ENCODE measurements around the gene LAMB3.

Gene LAMB3

DNA sequence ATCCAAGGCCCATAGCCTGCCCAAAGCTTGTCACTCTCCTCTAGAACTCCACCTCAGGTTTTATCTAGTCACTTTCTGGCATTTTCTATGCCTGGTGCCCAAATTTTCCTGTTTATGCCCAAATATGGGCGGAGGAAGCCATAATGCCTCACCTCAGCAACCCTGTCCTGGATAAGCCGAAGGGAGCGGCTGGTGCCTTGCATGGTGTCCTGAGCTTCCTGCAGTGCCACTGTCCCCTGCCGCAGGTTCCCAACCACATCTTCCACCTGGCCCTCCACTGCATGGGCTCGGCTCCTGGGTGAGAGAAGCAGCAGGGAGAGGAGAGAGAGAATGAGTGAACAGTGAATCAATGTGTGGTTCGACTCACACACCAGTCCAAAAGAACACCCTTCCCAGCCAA lies 34.5 kb downstream of the LAMB3 start:
- DNase-seq (ENCODE audit: low spot score), result no peak

DNA sequence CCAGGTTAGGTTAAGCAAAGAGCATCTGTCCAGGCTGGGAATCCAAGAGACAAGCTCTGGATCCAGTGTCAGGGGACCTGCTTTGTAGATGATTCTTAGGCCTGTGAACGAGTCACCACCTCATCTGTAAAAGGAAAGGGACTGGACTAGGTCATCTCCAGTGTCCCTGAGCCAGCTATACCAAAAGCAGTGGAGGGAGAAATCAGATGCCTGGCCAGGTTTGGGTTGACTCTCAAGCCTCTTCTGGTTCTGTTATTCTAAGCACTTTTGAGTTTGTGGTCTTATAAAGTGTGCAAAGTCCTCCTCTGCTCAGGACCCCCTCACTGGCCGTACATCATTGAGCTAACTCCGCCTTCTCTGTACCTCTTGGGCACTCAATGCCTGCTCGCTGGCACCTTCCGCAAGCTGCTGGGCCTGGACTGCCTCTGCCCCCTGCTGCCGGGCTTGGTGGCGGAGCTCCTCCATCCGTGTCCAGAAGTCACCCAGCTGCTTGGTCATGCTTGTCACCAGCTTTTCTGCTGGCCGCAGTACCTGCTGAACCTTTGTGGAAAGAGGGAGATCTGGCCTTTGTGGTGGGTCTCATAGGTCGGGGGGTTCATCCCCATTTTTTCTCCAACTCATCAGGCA lies 35.1 kb downstream of the LAMB3 start:
- DNase-seq (ENCODE audit: low spot score), result no peak

DNA sequence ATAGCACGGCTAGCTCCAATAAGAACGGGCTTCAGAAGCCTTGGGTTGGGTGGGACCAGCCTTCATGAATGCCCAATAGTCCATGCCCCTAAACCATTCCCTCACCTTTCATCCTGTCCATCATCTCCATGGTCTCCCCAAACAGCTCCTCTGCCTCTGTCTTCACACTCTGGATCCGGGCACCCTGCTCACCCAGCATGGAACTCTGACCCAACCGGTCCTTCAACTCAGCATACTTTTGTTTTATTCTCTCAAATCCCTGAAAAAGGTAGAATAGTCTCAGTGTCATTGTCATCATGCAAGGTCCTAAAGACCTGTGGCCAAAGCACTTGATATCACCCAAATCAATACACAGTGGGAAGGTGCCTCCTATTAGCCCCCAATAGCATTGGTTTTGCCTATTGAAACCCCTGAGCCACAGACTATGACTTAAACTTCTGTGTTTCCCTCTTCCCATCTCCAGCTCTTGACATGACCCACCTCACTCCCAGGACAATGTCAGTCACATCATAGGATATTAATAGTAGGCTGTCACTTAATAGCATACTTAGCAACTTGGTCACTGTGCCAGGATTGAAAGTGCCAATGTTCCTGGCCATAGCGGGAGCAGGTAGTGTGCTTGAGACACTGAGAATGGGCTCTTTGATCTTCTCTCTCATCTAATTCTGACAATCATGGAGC lies 35.7 kb downstream of the LAMB3 start:
- no peak for DNase-seq (ENCODE audit: low spot score)

DNA sequence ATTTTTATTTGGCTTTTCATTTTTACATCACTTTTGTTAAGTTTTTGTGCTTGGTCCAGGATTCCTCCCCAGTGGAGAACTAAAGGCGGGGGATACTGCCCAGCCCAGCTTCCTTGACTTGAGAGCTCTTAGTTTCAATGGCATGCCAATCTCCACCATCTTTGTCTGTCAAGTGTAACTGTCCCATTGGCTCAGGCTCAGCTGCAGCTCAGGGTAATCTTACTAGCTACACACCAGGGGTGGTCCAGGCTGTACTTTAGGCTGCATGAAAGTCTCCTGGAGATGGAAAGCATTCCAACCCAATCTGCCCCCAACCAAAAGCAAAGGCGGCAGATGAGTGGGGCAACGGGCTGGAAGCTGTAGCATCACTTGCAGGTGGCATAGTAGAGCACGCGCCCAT lies 37.3 kb downstream of the LAMB3 start:
- no peak for DNase-seq (ENCODE audit: low spot score)

DNA sequence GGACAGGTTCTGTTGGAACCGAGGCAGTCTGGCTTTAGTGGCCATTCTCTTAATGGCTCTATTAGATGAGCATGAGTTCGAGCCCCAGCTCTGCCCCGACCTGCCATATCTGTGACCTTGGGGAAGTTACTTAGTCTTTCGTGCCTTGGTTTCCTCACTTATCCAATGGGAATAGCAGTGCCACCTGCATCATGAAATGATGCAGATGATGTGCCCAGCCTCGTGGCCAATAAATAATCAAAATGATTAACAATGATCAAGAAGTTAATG lies 38.1 kb downstream of the LAMB3 start:
- no peak for DNase-seq (ENCODE audit: low spot score)

DNA sequence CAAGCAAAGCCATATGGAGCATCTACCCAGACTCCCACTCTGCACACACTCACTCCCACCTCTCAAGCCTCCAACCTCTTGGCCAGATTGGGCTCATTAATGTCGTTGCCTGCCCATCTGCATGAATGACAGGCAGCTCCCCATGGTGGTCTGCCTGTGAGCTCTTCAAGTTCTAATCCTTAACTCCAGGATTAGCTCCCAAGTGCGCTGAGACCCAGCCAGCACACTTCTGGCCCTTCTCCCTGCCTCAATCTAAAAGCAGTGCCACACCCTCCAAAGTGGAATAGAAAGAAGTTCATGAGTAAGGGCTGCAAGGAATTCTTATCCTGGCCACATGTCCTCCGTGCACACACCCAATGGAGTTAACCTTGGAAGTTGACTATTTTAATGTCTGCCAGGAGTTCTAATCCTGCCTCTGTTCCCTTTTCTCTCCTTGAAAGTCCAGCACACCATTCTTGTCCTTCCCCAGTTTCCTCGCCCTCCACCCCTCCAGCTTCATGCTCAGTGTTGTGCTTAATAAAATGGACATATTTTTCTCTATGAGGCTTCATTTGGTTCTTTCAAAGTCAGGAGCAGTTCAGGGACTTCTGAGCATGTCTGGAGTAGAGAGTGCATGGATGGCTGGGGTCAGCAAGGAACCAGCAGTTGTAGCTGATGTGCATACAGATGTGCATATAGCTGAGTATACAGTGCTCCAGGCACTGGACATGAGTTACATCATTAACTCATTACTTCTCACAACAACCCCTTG lies 38.6 kb downstream of the LAMB3 start:
- DNase-seq (ENCODE audit: low spot score), result no peak

DNA sequence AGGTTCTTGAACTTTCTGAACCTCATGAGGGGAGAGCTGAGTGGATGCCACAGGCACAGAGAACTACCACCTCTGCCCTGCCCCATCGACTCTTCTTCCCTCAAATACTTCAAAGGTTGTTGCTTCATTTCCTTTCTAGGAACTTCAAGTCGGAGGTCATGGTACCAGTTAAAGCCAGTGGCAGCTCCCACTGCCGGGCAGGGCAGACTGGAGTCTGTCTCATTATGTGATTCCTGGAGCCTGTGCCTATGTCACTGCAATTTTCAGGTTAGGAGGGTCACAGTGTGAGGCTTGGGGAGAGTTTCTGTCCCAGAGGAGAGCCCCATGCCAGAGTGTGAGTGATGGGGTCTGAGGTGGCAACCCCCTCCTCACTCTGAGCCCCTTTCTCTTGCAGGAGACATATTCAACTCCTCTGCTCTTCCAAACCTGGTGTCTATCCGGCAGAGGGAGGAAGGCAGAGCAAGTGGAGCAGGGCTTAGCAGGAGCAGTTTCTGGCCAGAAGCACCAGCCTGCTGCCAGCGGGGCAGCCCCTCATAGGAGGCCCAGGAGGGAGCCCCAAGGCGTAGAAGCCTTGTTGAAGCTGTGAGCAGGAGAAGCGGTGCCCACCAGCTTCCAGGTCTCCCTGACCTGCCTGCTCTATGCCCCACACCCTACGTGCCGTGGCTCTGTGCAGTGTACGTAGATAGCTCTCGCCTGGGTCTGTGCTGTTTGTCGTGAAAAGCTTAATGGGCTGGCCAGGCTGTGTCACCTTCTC lies 39.4 kb downstream of the LAMB3 start:
- no peak for DNase-seq (ENCODE audit: low spot score)

DNA sequence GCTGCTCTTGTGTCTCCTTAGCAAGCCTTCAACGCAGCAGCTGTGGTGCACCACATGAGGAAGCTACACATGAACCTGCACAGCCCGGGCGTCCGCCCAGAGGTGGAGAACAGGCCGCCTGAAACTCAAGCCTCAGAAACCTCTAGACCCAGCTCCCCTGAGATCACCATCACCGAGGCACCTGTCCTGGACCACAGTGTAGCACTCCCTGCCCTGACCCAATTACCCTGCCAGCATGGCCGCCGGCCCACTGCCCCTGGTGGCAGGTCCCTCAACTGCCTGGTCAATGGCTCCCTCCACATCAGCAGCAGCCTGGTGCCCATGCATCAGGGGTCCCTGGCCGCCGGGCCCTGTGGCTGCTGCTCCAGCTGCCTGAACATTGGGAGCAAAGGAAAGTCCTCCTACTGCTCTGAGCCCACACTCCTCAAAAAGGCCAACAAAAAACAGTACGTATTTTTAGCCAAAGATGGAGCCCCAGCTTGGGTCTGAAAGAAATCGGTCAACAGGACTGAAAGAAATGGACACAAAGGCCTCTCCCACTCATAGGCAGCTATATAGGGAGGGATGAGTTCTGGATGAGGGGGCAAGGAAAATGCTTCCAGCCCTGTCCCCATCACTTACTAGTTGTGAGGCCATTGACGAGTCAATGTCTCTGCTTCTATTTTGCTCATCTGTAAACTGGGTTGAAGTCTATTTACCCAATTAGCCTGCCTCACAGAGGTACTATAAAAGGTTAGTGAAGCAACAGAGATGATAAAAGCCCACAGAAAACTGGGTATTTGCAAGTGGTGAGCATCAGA lies 40.3 kb downstream of the LAMB3 start:
- DNase-seq (ENCODE audit: low spot score), result no peak

DNA sequence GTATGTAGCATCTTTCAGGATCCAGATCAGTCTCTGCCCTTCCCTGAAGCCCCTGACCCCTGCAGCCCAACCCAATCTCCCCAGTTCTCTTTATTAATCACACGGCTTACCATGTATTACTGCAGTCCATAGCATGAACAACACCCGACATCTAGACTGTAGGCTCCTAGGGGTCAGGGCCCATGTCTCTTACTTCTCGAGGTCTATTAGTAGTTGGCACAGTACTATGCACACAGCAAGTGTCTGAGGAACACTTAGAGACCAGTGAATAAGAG lies 41.7 kb downstream of the LAMB3 start:
- DNase-seq (ENCODE audit: low spot score), result no peak

DNA sequence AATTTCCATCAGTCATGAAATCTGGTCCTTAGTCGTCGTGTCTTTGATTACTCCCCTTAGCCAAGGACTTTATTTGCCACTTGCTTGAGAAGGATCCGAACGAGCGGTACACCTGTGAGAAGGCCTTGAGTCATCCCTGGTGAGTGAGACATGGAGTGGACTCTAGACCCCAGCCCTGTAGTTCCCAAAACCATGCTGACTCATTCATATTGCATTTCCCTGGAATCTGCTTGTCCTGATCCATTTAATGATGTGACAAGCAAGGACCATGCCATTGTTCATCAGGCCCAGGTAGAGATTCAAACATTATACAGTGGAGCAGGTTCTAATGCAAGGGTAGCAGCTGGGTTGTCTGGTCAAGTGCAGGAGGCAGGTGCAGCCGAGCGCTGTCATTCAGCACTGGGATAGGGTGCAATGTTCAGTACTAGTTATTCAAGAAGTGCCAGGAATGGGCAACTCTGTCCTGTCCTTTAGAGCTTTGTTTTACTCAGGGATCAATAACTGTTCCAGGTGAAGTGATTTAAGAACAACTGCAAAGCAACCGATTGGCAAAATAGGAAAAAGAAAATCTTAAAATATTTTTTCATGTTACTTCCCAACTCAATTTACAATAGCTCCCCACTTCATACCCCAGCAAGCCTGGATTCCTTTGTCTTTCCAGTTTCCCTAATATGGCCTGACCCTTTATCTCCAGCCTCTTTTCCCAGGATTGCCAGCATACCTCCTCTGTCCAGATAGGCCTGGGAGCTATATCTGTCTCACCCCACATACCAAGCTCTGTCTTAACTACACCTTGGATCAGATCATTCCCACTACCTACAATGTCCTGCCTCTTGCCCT lies 42.2 kb downstream of the LAMB3 start:
- no peak for DNase-seq (ENCODE audit: low spot score)

DNA sequence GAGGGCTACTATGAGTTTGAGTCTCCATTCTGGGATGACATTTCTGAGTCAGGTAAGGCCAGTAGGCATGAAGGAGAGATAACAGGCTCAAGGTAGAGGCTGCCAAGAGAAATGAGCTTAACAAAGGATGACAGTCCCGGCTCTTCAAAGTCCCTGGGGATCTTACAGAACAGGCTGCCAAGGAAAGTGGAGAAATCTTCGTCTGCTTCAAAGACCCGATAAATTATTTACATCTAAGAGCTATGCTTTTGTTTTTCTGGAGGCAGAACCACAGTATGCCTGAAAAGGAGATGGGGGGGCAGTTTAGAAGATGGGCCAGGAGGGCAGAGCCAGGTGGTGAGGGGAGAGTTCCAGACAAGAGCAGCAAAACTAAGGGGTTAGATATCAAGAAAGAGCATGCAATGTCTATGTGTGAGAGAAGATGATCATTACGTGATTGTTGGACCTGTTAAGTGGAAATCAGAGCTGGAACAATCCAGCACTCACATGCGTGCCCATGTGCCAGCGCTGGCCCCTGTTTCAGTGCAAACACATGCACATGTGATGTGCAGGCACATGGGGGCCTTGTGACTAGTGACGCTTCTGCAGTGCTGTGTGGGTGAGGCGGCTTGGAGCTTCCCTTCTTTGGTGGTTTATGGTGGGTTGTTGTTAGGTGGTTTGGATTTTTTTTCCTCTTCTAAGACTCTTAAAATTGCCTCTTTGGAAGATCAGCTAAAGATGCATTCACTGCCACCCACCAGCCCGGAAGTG lies 43.0 kb downstream of the LAMB3 start:
- no peak for DNase-seq (ENCODE audit: low spot score)

DNA sequence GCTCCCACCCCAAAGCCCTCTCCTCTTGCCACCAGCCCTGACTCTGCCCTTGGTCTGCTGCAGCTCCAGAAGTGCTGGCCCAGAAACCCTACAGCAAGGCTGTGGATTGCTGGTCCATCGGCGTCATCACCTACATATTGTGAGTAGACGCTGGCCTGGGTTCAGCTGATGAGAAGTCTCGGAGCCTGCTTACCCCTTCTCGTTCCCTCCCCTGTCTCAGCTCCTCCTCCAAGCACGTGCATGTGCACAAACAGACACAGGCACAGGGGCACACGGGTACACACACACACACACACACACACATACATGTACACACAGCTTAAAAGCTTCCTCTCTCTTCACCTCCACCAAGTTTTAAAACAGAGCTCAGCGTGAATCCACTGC lies 44.4 kb downstream of the LAMB3 start:
- no peak for DNase-seq (ENCODE audit: low spot score)

DNA sequence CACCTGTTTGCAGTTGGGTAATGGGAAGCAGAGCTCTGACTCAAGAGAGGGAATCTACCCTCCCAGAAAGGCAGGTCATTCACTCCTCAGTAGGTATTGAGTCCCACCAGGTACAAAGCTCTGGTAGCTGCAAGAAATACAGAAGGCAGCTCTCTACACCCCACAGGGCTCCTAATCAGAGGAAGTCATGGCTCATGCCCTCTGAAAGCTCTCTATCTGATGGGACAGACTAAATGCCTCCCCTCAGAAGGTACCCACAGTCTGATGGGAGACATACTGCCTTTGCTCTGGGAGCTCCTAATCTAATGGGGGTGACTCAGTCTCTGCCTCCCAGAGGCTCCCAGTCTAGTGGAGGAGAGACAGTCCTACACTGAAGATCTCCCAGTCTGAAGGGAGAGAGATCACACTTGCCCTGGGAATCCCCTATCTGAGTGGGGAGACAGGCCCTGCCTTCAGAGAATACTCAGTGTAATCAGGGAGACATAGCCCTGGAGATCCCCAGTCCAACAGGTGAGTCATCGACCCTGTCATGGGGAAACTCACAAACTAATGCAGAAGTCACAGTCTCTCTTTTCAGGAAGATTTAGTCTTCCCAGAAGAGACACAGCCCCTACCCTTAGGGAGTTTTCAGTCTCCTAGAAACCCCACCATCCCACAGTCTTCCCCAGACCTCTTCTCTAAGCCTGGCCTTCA lies 45.0 kb downstream of the LAMB3 start:
- DNase-seq (ENCODE audit: low spot score), result peak; percentile 44

DNA sequence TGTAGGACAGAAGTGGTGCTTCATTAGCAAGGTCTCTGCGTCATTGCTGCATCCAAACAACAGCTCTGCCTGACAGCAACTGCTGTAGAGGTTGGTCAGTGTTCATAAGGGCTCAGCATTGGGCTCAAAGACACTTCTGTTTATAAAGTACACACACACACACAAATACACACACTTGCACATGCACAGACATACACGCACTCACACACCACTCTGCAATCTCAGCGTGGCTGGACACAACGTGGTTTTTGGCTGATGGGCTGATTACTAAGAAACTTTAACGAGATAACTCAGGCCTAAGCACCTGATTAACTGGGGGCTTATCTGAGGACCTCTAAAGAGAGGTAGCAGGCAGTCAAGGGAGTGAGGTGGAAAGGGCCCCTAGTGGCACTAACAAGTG lies 48.3 kb downstream of the LAMB3 start:
- no peak for DNase-seq (ENCODE audit: low spot score)

DNA sequence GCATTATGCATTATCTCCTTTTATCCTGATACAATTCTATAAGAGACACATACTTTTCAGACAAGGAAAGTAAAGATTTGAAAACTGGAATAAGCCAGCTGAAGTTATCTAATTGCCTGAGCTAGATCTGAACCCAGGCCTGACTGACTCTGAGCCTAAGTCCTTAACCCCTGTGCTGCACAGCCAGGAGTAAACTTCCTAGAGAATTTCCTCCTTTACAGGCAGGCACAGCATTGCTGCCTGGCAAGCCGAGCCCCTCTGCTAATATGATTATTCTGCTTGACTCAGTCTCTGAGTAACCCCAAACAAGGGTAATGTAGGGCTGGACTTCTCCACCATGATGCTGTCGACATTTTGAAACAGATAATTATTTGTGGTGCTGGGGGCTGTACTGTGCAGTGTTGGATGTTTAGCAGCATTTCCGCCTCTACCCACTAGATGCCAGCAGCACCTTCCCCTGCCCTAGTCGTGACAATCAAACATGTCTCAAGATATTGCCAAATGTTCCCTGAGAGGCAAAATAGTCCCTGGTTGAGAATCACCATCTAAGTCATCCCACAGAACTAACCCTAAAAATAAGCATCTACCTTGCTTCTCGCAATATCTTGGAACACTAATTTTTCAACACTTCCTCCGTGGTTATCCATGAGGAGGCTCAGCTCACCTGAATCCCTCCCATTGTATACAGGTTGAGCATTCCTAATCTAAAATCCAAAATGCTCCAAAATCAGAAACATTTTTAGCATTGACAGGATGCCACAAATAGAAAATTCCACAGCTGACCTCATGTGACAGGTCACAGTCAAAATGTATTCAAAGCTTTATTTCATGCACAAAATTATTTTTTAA lies 50.2 kb downstream of the LAMB3 start:
- DNase-seq (ENCODE audit: low spot score), result peak; percentile 45

DNA sequence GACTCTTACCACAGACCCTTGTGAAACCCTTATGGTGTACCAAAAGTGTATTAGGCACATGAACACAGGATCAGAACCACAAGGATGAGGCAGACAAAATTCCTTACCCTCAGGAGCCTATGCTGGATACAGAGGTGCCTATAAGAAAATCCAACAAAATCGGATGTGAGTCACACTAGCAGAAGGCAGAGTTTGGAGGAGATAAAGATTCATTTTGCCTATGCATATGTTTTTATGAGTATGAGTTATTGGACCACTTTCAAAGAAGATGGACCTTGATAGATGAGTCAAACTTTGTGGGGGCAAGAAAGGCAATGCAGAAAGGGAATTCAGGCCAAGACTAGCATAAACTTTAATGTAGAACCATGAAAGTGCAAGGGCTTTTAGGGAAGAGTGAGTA lies 51.7 kb downstream of the LAMB3 start:
- DNase-seq (ENCODE audit: low spot score), result no peak

DNA sequence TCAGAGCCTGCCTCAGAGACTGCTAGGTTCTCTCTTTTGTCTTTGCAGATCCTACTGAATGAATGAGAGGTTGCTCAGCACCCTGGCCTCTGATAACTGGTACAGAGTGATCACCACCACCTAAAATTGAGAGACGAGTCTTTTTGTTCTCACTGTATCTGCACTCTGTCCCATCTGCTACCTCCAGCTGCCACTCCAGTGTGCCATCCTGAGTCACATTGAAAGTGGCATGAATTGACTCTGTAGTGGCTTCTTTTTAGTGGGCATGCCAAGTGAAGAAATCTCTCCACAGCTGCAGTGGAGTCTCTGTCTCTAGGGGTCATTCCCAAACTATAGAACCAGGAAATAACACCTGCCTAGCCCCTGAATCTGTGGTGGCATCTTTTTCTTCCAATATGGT lies 54.0 kb downstream of the LAMB3 start:
- DNase-seq (ENCODE audit: low spot score), result peak; percentile 34

DNA sequence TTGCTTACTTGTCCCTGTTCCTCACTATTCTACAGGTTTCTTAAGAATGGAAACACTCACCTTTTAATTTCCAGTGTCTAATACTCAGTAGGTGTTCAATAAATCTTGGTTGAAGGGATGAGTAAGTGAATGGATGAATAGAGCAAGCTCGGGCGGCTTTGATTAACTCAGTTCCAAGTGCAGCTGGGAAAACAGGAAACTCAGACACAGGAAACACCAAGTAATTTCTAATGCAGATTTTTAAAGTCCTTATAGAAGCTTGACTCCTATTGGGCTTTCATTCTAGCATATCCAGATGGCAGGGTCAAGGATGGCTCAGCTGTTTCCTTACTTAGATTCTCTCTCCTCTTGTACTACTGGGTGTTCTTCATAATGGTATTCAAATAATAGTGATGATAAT lies 54.7 kb downstream of the LAMB3 start:
- DNase-seq (ENCODE audit: low spot score), result no peak

DNA sequence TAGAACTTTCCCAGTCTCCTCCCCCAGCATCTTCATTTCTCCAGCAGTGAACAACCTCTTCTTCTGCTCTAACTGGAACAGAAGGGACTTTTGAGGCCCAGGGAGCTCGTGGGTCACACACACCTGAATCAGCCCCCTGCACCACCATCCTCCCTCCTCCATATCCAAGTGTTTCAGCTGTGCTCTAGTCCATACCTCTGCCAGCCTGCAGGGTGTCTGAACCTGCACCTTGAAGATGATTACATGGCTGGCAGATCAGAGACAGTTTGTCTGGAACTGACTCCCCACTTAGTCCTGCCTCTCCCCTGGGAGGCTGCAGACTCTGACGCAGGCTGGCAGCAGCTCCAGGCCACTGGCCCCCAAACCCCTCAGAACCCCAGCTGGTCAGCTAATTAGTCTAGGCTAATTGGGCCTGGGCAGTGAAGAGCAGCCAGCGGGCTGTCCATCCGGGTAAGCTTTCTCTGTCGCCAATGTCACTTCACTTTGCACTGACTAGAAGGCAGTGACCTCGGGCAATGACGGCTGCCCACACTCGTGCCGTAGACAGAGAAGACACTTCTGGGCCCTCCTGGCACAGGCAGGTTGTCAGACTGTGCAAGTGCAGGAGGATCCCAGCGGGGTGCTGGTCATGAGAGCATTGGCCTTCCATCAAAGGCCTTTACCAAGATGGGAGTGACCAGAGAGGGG lies 56.5 kb downstream of the LAMB3 start:
- DNase-seq (ENCODE audit: low spot score), result no peak
